ENCODE results near the gene TMEM200C. TPM values are rescaled to one million over a fixed set of nuclear protein-coding genes. Genes with fewer than 3 reads are reported as not detected.

Gene TMEM200C
- total and polyA plus RNA-seq, 2 donors (not counting 3 experiments of a cell fraction or from before 2014, with no cell fraction given): 0.07 TPM; not detected in 1

- dilution Hi-C loops (cut with MboI; ENCODE audit: extremely low pct_ligation_motif_present, low sequenced_read_pairs) (no loop called here), intact Hi-C loops (cut with micrococcal nuclease) (no loop called here)
- DNase-seq (ENCODE audit: low read depth, low spot score) (no peak), FAIRE-seq (no peak)
- H3K36me3 ChIP-seq (ENCODE audit: control insufficient read depth in 2 of 2, extremely low read depth in 1 of 2, insufficient read depth in 2 of 2, low read length in 2 of 2): no peaks in the 10 kb centered on the region
- H3K79me2 ChIP-seq (ENCODE audit: control insufficient read depth, insufficient read depth, low read length): no peaks in the 10 kb centered on the region
- TF ChIP-seq CTCF (IDR thresholded peaks at IDR 0.05; ENCODE audit: extremely low read depth in 1 of 2, insufficient read depth in 1 of 2, low read depth in 1 of 2, low read length in 2 of 2): no peak
- no peak for TF ChIP-seq GATA2 (IDR thresholded peaks at IDR 0.05; ENCODE audit: insufficient read depth, insufficient read length, low read depth, low read length)
- no peak for TF ChIP-seq MYC (IDR thresholded peaks at IDR 0.05; ENCODE audit: low read depth, low read length)
- no peak for TF ChIP-seq JUN (IDR thresholded peaks at IDR 0.05; ENCODE audit: borderline replicate concordance, insufficient read depth, insufficient read length, low read depth)
- no peak for TF ChIP-seq POLR2AphosphoS5 (IDR thresholded peaks at IDR 0.05; ENCODE audit: insufficient read depth, low read depth, low read length)
- TF ChIP-seq EZH2 (IDR thresholded peaks at IDR 0.05; ENCODE audit: borderline replicate concordance, low read depth, low read length, severe bottlenecking): no peak
- TF ChIP-seq MAX (IDR thresholded peaks at IDR 0.05; ENCODE audit: insufficient read depth, insufficient read length): no peak
- no peak for TF ChIP-seq POLR2A (IDR thresholded peaks at IDR 0.05; ENCODE audit: low read depth, low read length)
- no peak for TF ChIP-seq FOS (IDR thresholded peaks at IDR 0.05; ENCODE audit: borderline replicate concordance, insufficient read depth, low read length)
- CTCF ChIA-PET: interaction anchor here (3.6 to 4.6 kb wide), 3 partner anchors 13 to 646 kb away, joined by 38 to 65 read pairs (median 60); no protein-coding TSS in a partner anchor
- POLR2A ChIA-PET: no interaction called here
- no peak overlapping the region for H2AFZ ChIP-seq (ENCODE audit: low read depth, low read length)
- H3K4me1 ChIP-seq (ENCODE audit: control insufficient read depth, extremely low read depth, insufficient read depth, low read length): no peaks in the 10 kb centered on the region
- no peak overlapping the region for H3K4me3 ChIP-seq (replicated peaks in 1 of 3; ENCODE audit: insufficient read depth in 1 of 3, low read depth in 1 of 3, low read length in 3 of 3)
- no peaks in the 10 kb centered on the region for H3K27me3 ChIP-seq (ENCODE audit: control insufficient read depth in 2 of 2, insufficient read depth in 2 of 2, low read length in 2 of 2)
- no peaks in the 10 kb centered on the region for H3K9me1 ChIP-seq (replicated peaks; ENCODE audit: control insufficient read depth, extremely low read depth, insufficient read depth, low read length)
- no peak overlapping the region for H3K9ac ChIP-seq (replicated peaks; ENCODE audit: extremely low read depth, insufficient read depth, low read length)
- no peak overlapping the region for H3K27ac ChIP-seq (ENCODE audit: insufficient read depth, low read depth, low read length)
- no peaks in the 10 kb centered on the region for H3K9me3 ChIP-seq (replicated peaks; ENCODE audit: control insufficient read depth, insufficient read depth, low read length)
- H4K20me1 ChIP-seq (replicated peaks; ENCODE audit: control insufficient read depth, extremely low read depth, insufficient read depth, low read length): no peaks in the 10 kb centered on the region
- BruUV-seq (replicated peaks): no TSS peak
- H3K4me2 ChIP-seq (ENCODE audit: insufficient read depth, low read length): no peak overlapping the region
Observed at GRCh38 chr18:5876891-5877290, 18.4 kb downstream of the TMEM200C start.
